ENCODE data around the gene TNF.

Gene TNF

GRCh38 chr6:31573239-31574105 lies 1.9 kb upstream of the TNF start:
- no peak for DNase-seq (ENCODE audit: low spot score)

- DNase-seq (ENCODE audit: low spot score): no peak
Measured at GRCh38 chr6:31574106-31575061, 981 bp upstream of the TNF start.

- DNase-seq (ENCODE audit: low spot score): no peak
Measured at GRCh38 chr6:31575952-31576685, 754 bp downstream of the TNF start.

DNA sequence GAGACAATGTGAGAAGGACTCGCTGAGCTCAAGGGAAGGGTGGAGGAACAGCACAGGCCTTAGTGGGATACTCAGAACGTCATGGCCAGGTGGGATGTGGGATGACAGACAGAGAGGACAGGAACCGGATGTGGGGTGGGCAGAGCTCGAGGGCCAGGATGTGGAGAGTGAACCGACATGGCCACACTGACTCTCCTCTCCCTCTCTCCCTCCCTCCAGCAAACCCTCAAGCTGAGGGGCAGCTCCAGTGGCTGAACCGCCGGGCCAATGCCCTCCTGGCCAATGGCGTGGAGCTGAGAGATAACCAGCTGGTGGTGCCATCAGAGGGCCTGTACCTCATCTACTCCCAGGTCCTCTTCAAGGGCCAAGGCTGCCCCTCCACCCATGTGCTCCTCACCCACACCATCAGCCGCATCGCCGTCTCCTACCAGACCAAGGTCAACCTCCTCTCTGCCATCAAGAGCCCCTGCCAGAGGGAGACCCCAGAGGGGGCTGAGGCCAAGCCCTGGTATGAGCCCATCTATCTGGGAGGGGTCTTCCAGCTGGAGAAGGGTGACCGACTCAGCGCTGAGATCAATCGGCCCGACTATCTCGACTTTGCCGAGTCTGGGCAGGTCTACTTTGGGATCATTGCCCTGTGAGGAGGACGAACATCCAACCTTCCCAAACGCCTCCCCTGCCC lies 1.7 kb downstream of the TNF start:
- peak; percentile 49 for DNase-seq (ENCODE audit: low spot score)

GRCh38 chr6:31577579-31577966 lies 2.2 kb downstream of the TNF start:
- no peak for DNase-seq (ENCODE audit: low spot score)

DNA sequence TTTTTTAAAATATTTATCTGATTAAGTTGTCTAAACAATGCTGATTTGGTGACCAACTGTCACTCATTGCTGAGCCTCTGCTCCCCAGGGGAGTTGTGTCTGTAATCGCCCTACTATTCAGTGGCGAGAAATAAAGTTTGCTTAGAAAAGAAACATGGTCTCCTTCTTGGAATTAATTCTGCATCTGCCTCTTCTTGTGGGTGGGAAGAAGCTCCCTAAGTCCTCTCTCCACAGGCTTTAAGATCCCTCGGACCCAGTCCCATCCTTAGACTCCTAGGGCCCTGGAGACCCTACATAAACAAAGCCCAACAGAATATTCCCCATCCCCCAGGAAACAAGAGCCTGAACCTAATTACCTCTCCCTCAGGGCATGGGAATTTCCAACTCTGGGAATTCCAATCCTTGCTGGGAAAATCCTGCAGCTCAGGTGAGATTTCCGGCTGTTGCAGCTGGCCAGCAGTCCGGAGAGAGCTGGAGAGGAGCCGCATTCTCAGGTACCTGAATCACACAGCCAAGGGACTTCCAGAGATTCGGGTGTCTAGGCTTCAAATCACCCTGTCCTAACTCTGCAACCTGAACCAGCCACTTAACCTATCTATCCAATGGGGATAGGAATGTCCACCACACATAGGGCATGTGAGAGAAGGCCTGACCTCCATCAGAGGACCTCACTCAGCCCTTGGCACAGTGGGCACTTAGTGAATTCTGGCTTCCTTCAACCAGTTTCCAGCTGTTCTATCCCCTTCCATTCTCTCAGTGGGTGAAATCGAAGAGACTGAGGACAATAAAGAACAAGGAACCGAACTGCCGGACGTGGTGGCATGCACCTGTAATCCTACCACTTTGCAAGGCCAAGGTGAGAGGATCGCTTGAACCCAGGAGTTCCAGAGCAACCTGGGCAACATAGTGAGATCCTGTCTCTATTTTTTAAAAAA lies 3.1 kb downstream of the TNF start:
- DNase-seq (ENCODE audit: low spot score): no peak

GRCh38 chr6:31579119-31579505 lies 3.7 kb downstream of the TNF start:
- DNase-seq (ENCODE audit: low spot score): no peak

GRCh38 chr6:31579546-31580437 lies 4.4 kb downstream of the TNF start:
- DNase-seq (ENCODE audit: low spot score): no peak

DNA sequence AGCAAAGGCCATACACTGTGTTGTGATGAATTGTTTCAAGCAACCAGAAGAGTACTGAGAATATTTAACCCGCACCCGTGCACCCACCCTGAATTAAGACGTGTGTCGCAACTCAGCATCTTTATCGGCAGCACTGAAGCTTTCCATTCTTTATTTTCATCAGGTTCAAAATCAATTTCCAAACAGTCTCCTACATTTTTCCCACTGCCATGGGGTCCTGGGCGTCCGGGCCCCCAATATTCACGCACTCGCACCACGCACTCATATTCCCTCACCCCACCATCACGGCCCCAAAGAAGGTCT lies 5.0 kb downstream of the TNF start:
- no peak for DNase-seq (ENCODE audit: low spot score)

DNA sequence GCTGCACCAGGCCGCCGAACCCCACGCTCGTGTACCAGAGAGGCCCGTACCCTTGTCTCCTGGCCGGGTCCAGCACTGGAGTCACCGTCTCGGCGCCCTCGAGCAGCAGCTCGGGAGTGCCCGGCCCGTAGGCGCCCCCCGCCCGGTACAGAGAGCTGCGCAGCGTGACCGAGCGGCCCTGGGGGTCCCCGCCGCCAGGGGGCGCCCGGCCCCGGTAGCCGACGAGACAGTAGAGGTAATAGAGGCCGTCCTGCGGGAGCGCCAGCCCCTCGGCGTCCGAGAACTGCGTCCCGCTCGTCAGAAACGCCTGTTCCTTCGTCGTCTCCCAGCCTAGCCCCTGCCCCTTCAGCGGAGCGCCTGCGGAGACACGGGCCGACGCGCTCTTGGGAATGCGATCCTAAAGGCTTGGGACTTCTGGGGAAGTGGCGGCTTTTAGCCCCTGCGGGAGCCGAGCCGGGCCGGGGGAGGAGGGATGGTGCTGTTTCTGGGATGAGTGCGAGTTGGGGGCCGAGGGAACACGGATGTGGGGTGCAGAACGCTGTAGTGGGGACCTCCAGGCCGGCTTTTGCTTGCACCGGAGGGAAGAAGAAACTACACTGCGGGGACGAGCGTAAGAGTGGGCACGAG lies 5.6 kb downstream of the TNF start:
- DNase-seq (ENCODE audit: low spot score): peak; percentile 91

DNA sequence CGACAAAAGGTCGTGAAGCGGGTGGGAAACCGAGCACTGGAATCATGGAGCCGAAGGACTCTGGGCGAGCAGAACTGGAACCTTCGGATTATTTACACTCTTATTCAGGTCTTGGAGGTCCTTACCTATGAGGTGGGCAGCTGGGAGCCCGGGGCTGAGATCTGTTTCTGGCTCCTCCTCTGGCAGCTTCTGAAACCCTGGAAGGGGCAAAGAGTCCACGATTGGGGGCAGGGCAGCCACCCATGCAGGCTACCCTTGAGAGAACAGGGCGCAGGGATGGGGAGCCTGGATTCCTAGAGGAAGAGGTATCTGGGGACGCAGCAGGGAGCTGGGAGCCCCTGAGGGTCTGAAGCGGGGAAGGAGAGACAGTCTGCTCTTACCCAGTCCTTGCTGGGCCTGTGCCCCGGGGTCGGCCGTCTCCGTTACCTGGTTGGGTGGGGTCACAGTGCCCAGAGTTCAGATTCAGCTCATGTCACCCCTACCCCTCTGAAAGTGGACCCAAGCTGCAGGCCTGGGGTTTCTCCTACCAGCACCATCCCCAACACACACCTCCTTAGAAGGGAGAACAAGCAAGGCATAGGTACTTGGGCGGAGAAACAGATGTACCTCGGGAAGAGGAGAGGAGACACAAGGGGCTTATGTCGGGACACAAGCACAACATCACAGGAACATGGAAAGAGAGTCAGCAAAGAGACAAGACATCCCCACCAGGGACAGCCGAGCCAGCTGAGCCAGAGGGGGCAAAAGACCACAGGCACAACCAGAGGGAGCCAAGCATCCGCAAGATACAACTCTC lies 6.3 kb downstream of the TNF start:
- no peak for DNase-seq (ENCODE audit: low spot score)

GRCh38 chr6:31582230-31582643 lies 6.9 kb downstream of the TNF start, which contains the start of gene LTB:
LTB (minus strand) TSS chr6:31582424; CDS start chr6:31582417, 7 bp downstream.
- DNase-seq (ENCODE audit: low spot score): peak; percentile 90

GRCh38 chr6:31585491-31585890 lies 10.1 kb downstream of the TNF start:
- DNase-seq (ENCODE audit: low spot score): peak; percentile 69

DNA sequence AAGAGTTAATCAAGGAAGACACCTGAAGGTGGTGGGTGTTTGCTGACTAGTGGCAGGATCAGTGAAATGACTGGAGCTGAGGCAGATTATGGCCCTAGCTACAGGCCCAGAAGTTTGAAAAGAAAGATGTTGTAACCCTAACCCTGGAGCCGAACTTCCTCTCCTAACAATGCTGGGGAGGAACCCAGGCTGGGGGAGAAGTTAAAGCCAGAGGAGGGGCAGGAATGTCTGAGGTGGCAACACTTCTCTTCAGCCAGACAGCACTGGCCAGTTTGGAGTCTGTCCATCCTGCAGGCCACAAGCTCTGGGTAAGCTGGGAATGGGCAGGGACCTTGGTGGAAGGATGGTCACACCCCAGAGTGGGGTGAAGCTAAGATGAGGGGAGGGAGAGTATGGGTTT lies 10.6 kb downstream of the TNF start, which contains the start of gene LST1:
LST1 (plus strand) TSS at position 270 of the 400 bp plus-strand sequence. CDS start 1,023 bp downstream, outside the sequence.
- DNase-seq (ENCODE audit: low spot score): no peak

GRCh38 chr6:31586599-31587281 lies 11.4 kb downstream of the TNF start:
- DNase-seq (ENCODE audit: low spot score): no peak

- DNase-seq (ENCODE audit: low spot score): no peak
Measured at GRCh38 chr6:31587791-31588777, 12.7 kb downstream of the TNF start.

Measured in CD4-positive, alpha-beta T cell treated with Interleukin-15 for 4 hours (primary cell).